ENCODE data around the gene HDAC9. TPM values are rescaled to one million over a fixed set of nuclear protein-coding genes. Genes with fewer than 3 reads are reported as not detected.

Gene HDAC9
- total RNA-seq, 2 experiments from 2014 or later: 0.55 to 0.65 TPM

DNA sequence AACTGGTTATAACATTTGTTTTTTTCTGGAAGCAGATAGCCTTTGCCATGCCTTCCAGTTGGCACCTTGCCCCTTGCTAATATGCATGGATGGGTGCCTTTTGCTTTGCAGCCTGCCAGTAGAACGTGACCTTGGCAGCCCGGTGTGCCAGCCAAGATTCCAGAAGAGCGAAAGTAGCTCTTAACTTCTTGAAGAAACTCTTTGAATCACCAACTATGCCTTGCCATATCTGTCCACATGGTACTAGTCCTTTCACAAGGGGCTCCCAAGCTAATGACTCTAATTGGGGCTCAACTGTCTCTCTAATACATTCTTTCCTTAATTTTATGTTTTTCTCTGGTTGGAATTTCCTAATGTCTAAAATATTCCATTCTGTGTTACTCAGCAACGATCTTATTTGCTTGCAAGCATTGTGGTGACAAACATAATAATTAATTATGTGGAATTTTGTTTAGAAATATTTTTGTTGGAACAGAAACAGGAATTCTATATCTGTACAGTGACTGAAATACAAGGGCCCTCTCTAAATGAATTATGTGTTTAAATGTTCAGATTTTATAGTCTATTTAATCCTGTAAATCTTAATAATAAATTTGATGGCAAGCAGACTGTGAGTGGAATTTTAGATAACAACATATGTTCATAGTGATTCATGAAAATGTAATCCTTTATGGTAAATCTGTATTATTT is 45.8 kb downstream of the HDAC9 start:
- Mint-ChIP-seq H3K4me1 (no peaks in the 10 kb centered on the region), H3K27ac (no peak overlapping the region), H3K4me3 (no peak overlapping the region), H3K36me3 (ENCODE audit: low read depth) (no peaks in the 10 kb centered on the region), H3K9me3 (peaks cover 4% of the 10 kb centered on the region), H3K27me3 (no peaks in the 10 kb centered on the region)
- ChIA-PET POLR2A (no interaction called here), CTCF (no interaction called here)
- no peak for DNase-seq

- H3K4me3 Mint-ChIP-seq: no peak overlapping the region
- no peaks in the 10 kb centered on the region for H3K27me3 Mint-ChIP-seq
- DNase-seq: no peak
- CTCF ChIA-PET: no interaction called here
- no peaks in the 10 kb centered on the region for H3K4me1 Mint-ChIP-seq
- POLR2A ChIA-PET: no interaction called here
- peaks cover 4% of the 10 kb centered on the region for H3K9me3 Mint-ChIP-seq
- no peak overlapping the region for H3K27ac Mint-ChIP-seq
- no peaks in the 10 kb centered on the region for H3K36me3 Mint-ChIP-seq (ENCODE audit: low read depth)
These were observed 46.3 kb downstream of the HDAC9 start for GRCh38 chr7:18541871-18542212.

- no peaks in the 10 kb centered on the region for H3K4me1 Mint-ChIP-seq
- no peak overlapping the region for H3K4me3 Mint-ChIP-seq
- H3K27ac Mint-ChIP-seq: no peak overlapping the region
- CTCF ChIA-PET: no interaction called here
- no peaks in the 10 kb centered on the region for H3K9me3 Mint-ChIP-seq
- DNase-seq: no peak
- POLR2A ChIA-PET: no interaction called here
- no peaks in the 10 kb centered on the region for H3K27me3 Mint-ChIP-seq
- no peaks in the 10 kb centered on the region for H3K36me3 Mint-ChIP-seq (ENCODE audit: low read depth)
These were observed 51.0 kb downstream of the HDAC9 start for GRCh38 chr7:18546576-18546975.

DNA sequence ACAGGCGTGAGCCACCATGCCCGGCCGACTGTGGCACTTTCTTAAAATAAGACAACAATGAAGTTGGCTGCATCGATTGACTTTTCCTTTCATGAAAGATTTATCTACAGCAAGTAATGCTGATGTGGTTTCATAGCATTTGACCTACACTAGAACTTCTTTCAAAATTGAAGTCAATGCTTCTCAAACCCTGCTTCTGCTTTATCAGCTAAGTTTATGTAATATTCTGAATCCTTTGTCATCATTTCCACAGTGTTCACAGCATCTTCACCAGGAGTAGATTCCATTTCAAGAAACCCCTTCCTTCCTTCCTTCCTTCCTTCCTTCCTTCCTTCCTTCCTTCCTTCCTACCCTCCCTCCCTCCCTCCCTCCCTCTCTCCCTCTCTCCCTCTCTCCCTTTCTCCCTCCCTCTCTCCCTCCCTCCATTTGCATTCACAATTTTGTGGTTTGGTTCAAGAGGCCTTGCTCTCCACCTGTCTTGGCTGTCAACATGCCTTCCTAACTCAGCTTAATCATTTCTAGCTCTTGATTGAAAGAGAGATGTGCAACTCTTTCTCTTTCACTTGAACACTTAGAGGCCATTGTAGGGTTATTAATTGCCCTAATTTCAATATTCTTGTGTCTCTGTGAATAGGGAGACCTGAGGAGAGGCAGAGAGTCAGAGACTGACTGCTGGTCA is 52.1 kb downstream of the HDAC9 start:
- Mint-ChIP-seq H3K27me3 (no peaks in the 10 kb centered on the region), H3K9me3 (no peaks in the 10 kb centered on the region), H3K4me3 (no peak overlapping the region), H3K36me3 (ENCODE audit: low read depth) (no peaks in the 10 kb centered on the region), H3K4me1 (no peaks in the 10 kb centered on the region), H3K27ac (no peak overlapping the region)
- ChIA-PET CTCF (no interaction called here), POLR2A (no interaction called here)
- DNase-seq: no peak

DNA sequence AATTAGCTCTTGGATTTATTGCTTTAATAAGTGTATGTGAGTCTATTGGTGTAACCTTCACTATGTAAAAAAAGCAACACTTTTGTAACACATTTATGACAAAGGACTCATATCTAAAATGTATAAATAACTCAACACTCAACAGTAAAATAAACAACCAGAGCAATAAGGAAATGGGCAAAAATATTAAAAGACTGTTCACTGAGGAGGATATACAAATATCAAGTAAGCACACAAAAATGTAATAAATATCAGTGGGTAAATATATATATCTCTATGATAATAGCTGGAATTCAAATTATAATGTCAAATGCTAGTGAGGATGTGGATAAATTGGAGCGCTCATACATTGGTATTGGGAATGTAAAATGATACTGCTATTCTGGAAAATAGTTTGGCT is 53.0 kb downstream of the HDAC9 start:
- Mint-ChIP-seq H3K4me3 (no peak overlapping the region), H3K27me3 (no peaks in the 10 kb centered on the region), H3K36me3 (ENCODE audit: low read depth) (no peaks in the 10 kb centered on the region), H3K9me3 (no peaks in the 10 kb centered on the region), H3K27ac (no peak overlapping the region), H3K4me1 (no peaks in the 10 kb centered on the region)
- no peak for DNase-seq
- ChIA-PET POLR2A (no interaction called here), CTCF (interaction anchor here (1.6 kb wide), 1 partner anchor 13 kb away, joined by 5 read pairs; no protein-coding TSS in a partner anchor)

GRCh38 chr7:18550574-18550973 is 55.0 kb downstream of the HDAC9 start:
- H3K27ac Mint-ChIP-seq: no peak overlapping the region
- POLR2A ChIA-PET: no interaction called here
- H3K36me3 Mint-ChIP-seq (ENCODE audit: low read depth): no peaks in the 10 kb centered on the region
- no peaks in the 10 kb centered on the region for H3K4me1 Mint-ChIP-seq
- no peak for DNase-seq
- H3K27me3 Mint-ChIP-seq: no peaks in the 10 kb centered on the region
- H3K9me3 Mint-ChIP-seq: no peaks in the 10 kb centered on the region
- CTCF ChIA-PET: no interaction called here
- no peak overlapping the region for H3K4me3 Mint-ChIP-seq

- no peak overlapping the region for H3K27ac Mint-ChIP-seq
- no peaks in the 10 kb centered on the region for H3K4me1 Mint-ChIP-seq
- POLR2A ChIA-PET: no interaction called here
- H3K36me3 Mint-ChIP-seq (ENCODE audit: low read depth): no peaks in the 10 kb centered on the region
- no peaks in the 10 kb centered on the region for H3K27me3 Mint-ChIP-seq
- no peaks in the 10 kb centered on the region for H3K9me3 Mint-ChIP-seq
- CTCF ChIA-PET: no interaction called here
- no peak for DNase-seq
- no peak overlapping the region for H3K4me3 Mint-ChIP-seq
These were observed 56.9 kb downstream of the HDAC9 start for GRCh38 chr7:18552316-18552916.

DNA sequence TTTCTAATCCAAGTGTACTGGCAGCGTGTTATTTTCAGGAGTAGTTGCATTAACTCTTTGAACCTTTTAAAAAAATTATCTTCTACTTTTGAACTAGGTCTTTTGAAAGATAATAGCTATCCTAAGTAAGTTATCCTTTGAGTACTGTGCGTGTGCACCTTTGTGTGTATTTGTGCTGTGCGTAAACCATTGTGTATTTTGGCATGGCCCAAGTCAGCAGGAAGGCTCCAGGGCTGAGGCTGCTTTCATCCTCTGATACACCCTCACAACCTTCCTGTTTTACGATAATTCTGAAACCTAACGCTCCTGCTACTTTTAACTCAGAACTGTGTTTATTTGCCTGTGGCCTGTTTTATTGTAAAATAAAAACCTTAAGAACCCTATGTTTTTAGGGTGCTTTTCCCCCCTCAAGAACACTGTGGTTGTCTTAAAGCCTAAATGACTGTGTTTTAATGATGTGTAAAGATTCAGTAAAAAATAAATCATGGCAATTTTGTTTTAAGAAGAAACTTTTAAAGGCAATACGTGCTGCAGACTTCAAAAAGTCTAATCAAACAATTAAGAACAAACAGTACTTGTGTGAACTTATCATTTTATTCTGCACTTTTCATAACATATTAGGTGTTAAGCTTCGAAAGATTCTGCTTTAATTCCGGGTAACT is 57.5 kb downstream of the HDAC9 start:
- no peak for DNase-seq
- H3K27ac Mint-ChIP-seq: no peak overlapping the region
- no peaks in the 10 kb centered on the region for H3K27me3 Mint-ChIP-seq
- ChIA-PET CTCF (no interaction called here), POLR2A (no interaction called here)
- no peaks in the 10 kb centered on the region for H3K9me3 Mint-ChIP-seq
- no peaks in the 10 kb centered on the region for H3K36me3 Mint-ChIP-seq (ENCODE audit: low read depth)
- H3K4me1 Mint-ChIP-seq: no peaks in the 10 kb centered on the region
- no peak overlapping the region for H3K4me3 Mint-ChIP-seq

- ChIA-PET CTCF (no interaction called here), POLR2A (no interaction called here)
- Mint-ChIP-seq H3K9me3 (no peaks in the 10 kb centered on the region), H3K27me3 (no peaks in the 10 kb centered on the region), H3K4me1 (no peaks in the 10 kb centered on the region), H3K4me3 (no peak overlapping the region), H3K27ac (no peak overlapping the region), H3K36me3 (ENCODE audit: low read depth) (no peaks in the 10 kb centered on the region)
- no peak for DNase-seq
These were observed 58.1 kb downstream of the HDAC9 start for GRCh38 chr7:18553605-18554003.

- Mint-ChIP-seq H3K27me3 (no peaks in the 10 kb centered on the region), H3K4me3 (no peak overlapping the region), H3K4me1 (no peaks in the 10 kb centered on the region), H3K27ac (no peak overlapping the region), H3K36me3 (ENCODE audit: low read depth) (no peaks in the 10 kb centered on the region), H3K9me3 (no peaks in the 10 kb centered on the region)
- CTCF ChIA-PET: no interaction called here
- no peak for DNase-seq
- POLR2A ChIA-PET: no interaction called here
These were observed 59.6 kb downstream of the HDAC9 start for GRCh38 chr7:18555120-18555519.

DNA sequence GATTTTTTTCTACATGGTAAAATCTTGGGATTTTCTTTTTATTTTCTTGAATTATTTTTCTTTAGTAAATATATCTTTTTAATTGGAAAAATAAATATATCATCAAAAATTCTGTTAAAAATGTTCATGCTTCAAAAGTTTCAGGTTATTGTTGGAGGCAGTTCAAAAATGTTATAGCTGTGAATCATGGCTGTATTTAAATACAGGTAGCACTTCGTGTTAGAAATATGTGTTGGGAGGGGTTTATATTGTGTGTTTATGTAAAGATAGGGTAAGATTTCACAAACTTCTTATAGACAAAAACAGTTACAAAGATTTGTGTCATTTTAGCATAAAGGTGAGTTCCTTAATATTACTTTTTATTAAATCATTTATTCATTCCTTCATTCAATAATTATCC is 60.4 kb downstream of the HDAC9 start:
- H3K9me3 Mint-ChIP-seq: no peaks in the 10 kb centered on the region
- H3K36me3 Mint-ChIP-seq (ENCODE audit: low read depth): no peaks in the 10 kb centered on the region
- no peak for DNase-seq

DNA sequence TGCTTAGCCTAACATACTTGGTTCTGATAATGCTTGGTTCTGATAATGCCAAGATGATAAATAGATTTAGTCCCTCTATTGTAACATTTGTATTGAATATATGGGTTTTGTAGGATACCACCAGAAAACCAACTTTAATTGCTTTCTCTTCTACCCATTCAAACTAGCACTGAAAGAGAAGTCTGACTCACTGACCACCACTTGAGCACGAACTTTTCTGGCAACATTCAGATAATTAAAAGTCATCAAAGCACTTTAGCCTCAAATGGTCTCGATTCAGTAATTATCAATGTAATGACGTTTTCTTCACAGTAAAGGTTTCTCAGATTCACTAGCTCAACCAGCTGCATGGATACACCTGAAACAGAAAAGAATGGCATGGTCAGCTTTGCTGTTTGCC is 63.0 kb downstream of the HDAC9 start:
- DNase-seq: no peak
- Mint-ChIP-seq H3K27ac (no peak overlapping the region), H3K4me3 (no peak overlapping the region), H3K27me3 (no peaks in the 10 kb centered on the region), H3K36me3 (ENCODE audit: low read depth) (no peaks in the 10 kb centered on the region), H3K9me3 (no peaks in the 10 kb centered on the region), H3K4me1 (no peaks in the 10 kb centered on the region)
- POLR2A ChIA-PET: no interaction called here
- CTCF ChIA-PET: no interaction called here

More for the DNA sequence above, 60.4 kb downstream of the HDAC9 start:
- Mint-ChIP-seq H3K27me3 (no peaks in the 10 kb centered on the region), H3K4me3 (no peak overlapping the region), H3K4me1 (no peaks in the 10 kb centered on the region), H3K27ac (no peak overlapping the region)
- ChIA-PET CTCF (no interaction called here), POLR2A (no interaction called here)

- no peak for DNase-seq
- Mint-ChIP-seq H3K4me1 (no peaks in the 10 kb centered on the region), H3K27ac (no peak overlapping the region), H3K36me3 (ENCODE audit: low read depth) (no peaks in the 10 kb centered on the region), H3K9me3 (no peaks in the 10 kb centered on the region), H3K4me3 (no peak overlapping the region), H3K27me3 (no peaks in the 10 kb centered on the region)
- CTCF ChIA-PET: no interaction called here
- POLR2A ChIA-PET: no interaction called here
These were observed 63.4 kb downstream of the HDAC9 start for GRCh38 chr7:18558910-18559309.

DNA sequence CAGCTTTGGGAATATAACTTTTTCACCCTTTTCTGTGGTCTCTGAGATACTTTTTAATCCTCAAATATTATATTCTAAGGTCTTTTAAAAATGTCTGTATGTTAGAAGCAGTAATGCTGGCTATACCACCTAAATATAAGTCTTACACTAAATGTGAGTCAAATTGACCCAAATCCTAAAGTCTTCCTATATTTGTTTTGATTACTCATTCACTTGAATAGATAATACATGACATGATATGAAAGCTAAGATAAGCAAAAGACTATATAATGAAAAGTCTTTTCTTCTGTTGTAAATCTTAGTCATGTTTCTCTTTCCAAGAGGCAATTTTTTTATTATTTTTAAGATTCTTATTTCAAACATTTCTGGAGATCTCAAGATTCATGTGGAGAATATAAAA is 64.2 kb downstream of the HDAC9 start:
- H3K4me1 Mint-ChIP-seq: no peaks in the 10 kb centered on the region
- H3K4me3 Mint-ChIP-seq: no peak overlapping the region
- no peaks in the 10 kb centered on the region for H3K27me3 Mint-ChIP-seq
- ChIA-PET POLR2A (no interaction called here), CTCF (no interaction called here)
- no peak overlapping the region for H3K27ac Mint-ChIP-seq
- no peaks in the 10 kb centered on the region for H3K36me3 Mint-ChIP-seq (ENCODE audit: low read depth)
- no peaks in the 10 kb centered on the region for H3K9me3 Mint-ChIP-seq
- DNase-seq: no peak
